Right lung (tissue), 10 donors: ENCODE measurements around the gene HMG20A. TPM values are rescaled to one million over a fixed set of nuclear protein-coding genes. Genes with fewer than 3 reads are reported as not detected.
A peak's percentile ranks its signal among the peaks of the same experiment; 100 is the strongest.

ENCODE experiments used
- DNase-seq, 2 donors: peaks; one replicate each; pipeline ENCODE4 v3.0.0-alpha.2; 2013
- long read RNA-seq, 8 donors: transcript quantifications; one replicate each; lab custom pipeline, GENCODE V29; 2026
- polyA plus RNA-seq, 5 donors: library from polyadenylated mRNA; unstranded; fragments of 120-200 nt; gene quantifications; one replicate each; pipeline versions ENCODE4 v1.2.1 to v1.2.3, GENCODE V29; 2013; ENCODE audit warnings: inconsistent platforms in 1 of 5, low replicate concordance in 1 of 5; ENCODE audit not compliant: insufficient read length in 5 of 5, insufficient read depth in 1 of 5

Gene HMG20A
- polyA plus RNA-seq, result 10 to 100 TPM; 55.9 to 94.7 (median 79.0) TPM
- long read RNA-seq, donor 1, full-length matches to known transcripts, result 56 of 56 reads
- long read RNA-seq, donor 1, partial matches to known transcripts, result 0 of 56 reads
- long read RNA-seq, donor 1, other reads (novel, unspliced or antisense), result 0 of 56 reads
- long read RNA-seq, donor 2, full-length matches to known transcripts, result 25 of 25 reads
- long read RNA-seq, donor 2, partial matches to known transcripts, result 0 of 25 reads
- long read RNA-seq, donor 2, other reads (novel, unspliced or antisense), result 0 of 25 reads
- long read RNA-seq, donor 3, full-length matches to known transcripts, result 48 of 48 reads
- long read RNA-seq, donor 3, partial matches to known transcripts, result 0 of 48 reads
- long read RNA-seq, donor 3, other reads (novel, unspliced or antisense), result 0 of 48 reads
- long read RNA-seq, donor 4, full-length matches to known transcripts, result 36 of 36 reads
- long read RNA-seq, donor 4, partial matches to known transcripts, result 0 of 36 reads
- long read RNA-seq, donor 4, other reads (novel, unspliced or antisense), result 0 of 36 reads
- long read RNA-seq, donor 5, full-length matches to known transcripts, result 61 of 61 reads
- long read RNA-seq, donor 5, partial matches to known transcripts, result 0 of 61 reads
- long read RNA-seq, donor 5, other reads (novel, unspliced or antisense), result 0 of 61 reads
- long read RNA-seq, donor 6, full-length matches to known transcripts, result 53 of 53 reads
- long read RNA-seq, donor 6, partial matches to known transcripts, result 0 of 53 reads
- long read RNA-seq, donor 6, other reads (novel, unspliced or antisense), result 0 of 53 reads
- long read RNA-seq, donor 7, full-length matches to known transcripts, result 30 of 30 reads
- long read RNA-seq, donor 7, partial matches to known transcripts, result 0 of 30 reads
- long read RNA-seq, donor 7, other reads (novel, unspliced or antisense), result 0 of 30 reads
- long read RNA-seq, donor 8, transcript HMG20A-204 (1 exons, 3,558 nt), result major isoform, 7 of 9 reads
- long read RNA-seq, donor 8, partial matches to known transcripts, result 0 of 9 reads
- long read RNA-seq, donor 8, other reads (novel, unspliced or antisense), result 0 of 9 reads

DNA sequence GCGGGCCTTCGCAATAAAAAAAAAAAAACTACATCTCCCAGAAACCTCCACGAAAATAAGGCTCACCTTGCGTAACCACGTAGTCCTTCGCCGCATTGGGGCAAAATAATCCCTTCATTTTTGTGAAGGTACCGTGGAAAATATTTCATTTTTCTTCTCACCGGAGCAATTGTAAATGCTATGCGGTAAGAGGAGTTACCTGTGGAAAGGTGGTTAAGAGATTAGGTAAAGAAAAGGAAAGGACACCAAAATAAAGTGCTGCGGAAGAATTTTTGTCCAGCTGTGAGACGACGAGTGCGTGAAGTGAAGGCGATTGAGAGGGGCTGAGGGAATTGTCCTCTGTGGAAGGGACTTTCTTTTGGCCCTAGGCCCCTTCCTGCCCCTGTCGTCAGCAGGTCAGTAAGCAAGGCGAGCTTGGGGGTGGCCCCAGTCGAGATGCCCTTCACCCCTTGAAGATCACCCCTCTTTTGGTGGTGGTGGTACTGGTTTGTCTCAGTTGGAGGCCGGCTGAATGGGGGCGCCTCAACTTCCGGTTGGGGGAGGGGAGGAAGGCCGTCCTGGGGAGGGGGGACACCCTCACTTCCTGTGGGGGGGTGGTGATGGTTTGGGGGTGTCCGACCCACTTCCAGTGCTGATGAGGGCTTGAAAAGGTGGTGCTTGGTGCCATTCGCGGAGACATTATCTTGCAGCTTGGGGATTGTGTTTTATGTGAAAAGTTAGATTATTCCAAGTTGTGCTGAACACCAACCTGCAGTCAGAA lies at the start of gene HMG20A:
TSS of gene HMG20A (plus strand) at position 279 of the 760 bp plus-strand sequence. CDS start 37,520 bp downstream, outside the sequence.
- DNase-seq, result peak; percentile 92 to 94

GRCh38 chr15:77371850-77372563 lies 48.7 kb upstream of the HMG20A start:
- DNase-seq, result no peak

- DNase-seq, result no peak
Observed at GRCh38 chr15:77373441-77373840, 47.2 kb upstream of the HMG20A start.

- no peak for DNase-seq
Observed at GRCh38 chr15:77375133-77375532, 45.6 kb upstream of the HMG20A start.

- DNase-seq, result no peak
Observed at GRCh38 chr15:77376770-77377169, 43.9 kb upstream of the HMG20A start.

DNA sequence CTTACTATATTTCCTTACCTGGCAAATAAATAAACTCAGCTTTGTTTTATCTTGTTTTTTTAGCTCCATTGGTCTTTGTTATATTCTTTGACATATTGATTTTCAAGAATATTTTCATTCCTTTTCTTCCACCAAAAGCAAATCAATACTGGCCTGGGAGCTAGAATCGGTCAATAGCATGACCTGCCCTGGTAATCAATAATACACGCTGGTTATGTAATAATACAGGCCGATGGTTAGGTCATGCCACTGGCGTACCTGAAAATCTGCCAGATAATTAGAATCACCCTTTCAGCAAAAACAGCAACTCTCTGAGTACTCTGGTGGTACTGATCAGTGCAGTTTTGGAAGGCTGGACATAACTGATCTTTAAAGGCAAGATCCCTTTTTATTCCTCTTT lies 40.7 kb upstream of the HMG20A start:
- DNase-seq, result no peak

DNA sequence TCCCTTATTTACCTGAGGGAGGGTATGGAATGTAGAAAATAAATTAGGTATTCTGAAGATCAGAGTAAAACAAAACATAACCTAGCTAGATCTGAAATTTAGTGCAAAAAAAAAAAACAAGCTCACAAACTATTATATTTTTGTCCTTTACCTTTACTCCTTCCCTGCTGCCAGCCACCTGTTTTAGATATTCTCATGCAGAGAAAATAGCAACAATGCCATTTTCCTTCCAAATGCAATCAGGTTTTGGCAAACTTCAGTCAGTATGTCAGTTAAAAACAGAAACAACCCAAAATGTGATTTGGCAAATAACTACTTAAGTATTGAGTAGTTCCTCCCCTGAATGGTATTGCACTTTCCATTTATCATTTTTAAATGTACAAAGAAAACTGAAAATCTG lies 36.6 kb upstream of the HMG20A start:
- DNase-seq, result no peak

DNA sequence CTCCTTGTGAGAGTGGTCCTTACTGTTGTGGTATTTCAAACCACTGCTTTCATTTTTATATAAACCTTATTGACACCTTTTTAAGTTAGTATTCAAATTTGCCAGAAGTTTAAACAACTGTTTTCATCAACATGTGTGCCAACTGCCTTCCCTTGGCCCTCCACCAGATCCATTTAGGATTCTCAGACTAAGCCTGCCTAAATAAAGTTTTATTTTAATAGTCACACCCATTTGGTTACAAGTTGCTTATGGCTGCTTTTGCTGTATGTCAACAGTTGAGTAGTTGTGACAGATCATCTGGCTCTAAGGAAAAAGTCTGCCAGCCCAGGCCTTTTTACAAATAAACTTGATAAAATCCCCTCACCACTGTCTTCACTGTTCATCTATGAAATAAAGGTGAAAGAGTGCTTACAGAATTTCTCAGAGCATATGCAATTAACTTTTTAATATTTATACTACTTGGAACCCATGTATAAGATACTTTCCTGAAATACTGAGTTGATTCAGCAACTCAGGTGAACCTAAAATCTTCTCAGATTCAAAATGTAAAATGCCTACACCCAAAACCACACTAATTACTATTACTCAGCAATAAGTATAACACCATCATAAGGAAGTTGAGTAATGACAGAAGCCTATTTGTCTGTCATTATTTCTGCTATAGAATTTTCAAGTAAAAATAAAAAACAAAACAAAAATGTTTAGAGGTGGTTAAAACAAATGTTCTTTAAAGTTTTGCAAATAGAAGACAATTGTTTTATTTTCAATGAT lies 35.9 kb upstream of the HMG20A start:
- DNase-seq, result no peak

- no peak for DNase-seq
Observed at GRCh38 chr15:77386626-77387025, 34.1 kb upstream of the HMG20A start.

GRCh38 chr15:77387365-77388105 lies 33.2 kb upstream of the HMG20A start:
- no peak for DNase-seq

- DNase-seq, result no peak
Observed at GRCh38 chr15:77391372-77391951, 29.2 kb upstream of the HMG20A start.

GRCh38 chr15:77392762-77393470 lies 27.8 kb upstream of the HMG20A start:
- DNase-seq, result no peak

DNA sequence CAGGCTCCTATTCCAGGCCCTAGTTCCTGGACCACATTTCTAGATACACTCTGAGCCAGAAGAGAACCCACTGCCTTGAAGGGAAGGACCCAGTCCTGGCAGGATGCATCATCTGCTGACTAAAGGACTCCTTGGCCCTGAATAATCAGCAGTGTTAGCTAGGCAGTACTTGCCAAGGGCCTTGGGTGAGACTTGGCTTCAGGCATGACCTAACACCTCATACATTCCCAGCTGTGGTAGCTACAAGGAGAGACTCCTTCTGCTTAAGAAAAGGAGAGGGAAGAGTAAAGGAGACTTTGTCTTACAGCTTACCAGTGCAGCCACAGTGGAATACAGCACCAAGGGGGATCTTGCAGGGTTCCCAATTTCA lies 27.2 kb upstream of the HMG20A start:
- DNase-seq, result no peak

GRCh38 chr15:77395013-77395774 lies 25.5 kb upstream of the HMG20A start:
- DNase-seq, result no peak

- no peak for DNase-seq
Observed at GRCh38 chr15:77396692-77397091, 24.0 kb upstream of the HMG20A start.

DNA sequence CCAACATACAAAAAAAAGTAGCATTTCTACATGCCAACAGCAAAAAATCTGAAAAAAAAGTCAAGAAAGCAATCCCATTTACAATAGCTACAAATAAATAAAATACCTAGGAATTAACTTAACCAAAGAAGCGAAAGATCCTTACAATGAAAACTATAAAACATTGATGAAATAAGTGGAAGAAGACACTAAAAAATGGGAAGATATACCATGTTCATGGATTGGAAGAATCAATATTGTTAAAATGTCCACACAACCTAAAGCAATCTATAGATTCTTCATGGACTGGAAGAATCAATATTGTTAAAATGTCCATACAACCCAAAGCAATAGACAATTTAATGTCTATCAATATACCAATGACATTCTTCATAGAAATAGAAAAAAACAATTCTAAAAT lies 21.8 kb upstream of the HMG20A start:
- no peak for DNase-seq

DNA sequence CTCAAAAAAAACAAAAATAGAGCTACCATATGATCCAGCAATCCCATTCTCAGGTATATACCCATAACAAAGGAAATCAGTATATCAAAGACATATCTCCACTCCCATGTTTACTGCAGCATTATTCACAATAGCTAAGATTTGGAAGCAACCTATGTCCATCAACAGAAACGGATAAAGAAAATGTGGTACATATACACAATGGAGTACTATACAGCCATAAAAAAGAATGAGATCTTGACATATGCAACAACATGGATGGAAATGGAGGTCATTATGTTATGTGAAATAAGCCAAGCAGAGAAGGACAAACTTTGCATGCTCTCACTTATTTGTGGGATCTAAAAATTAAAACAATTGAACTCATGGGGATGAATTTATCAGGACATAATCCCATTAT lies 20.4 kb upstream of the HMG20A start:
- no peak for DNase-seq
